HG03159 (cell line): ENCODE results near the gene RFWD3.
"Not testable (repeated sequence)": the region's sequence is repeated elsewhere in the genome, so short reads cannot be mapped to it uniquely, and the experiment has no call there.

ENCODE experiments used
- ATAC-seq: cut with Tn5 transposase; IDR thresholded peaks from one replicate; pipeline ENCODE4 v1.9.1; 2021; ENCODE audit warnings: mild to moderate bottlenecking, moderate library complexity; ENCODE audit not compliant: unreplicated experiment

RFWD3 gene

GRCh38 chr16:74666425-74667254 is at the start of gene RFWD3:
TSS of gene RFWD3 (minus strand) at chr16:74666877. CDS start at chr16:74661449, 5,428 bp downstream.
- peak; percentile 99 for ATAC-seq

GRCh38 chr16:74716355-74716754 is 49.7 kb upstream of the RFWD3 start:
- no peak for ATAC-seq

- ATAC-seq, result no peak
These were observed 47.2 kb upstream of the RFWD3 start for GRCh38 chr16:74713876-74714275.

GRCh38 chr16:74713325-74713724 is 46.6 kb upstream of the RFWD3 start:
- no peak for ATAC-seq

- ATAC-seq, result no peak
These were observed 45.3 kb upstream of the RFWD3 start for GRCh38 chr16:74711938-74712337.

- ATAC-seq, result no peak
These were observed 43.7 kb upstream of the RFWD3 start for GRCh38 chr16:74710401-74710800.

- ATAC-seq, result peak; percentile 79
These were observed 42.8 kb upstream of the RFWD3 start for GRCh38 chr16:74709441-74709877.

- peak; percentile 49 for ATAC-seq
These were observed 34.0 kb upstream of the RFWD3 start, which contains the start of gene MLKL for GRCh38 chr16:74700438-74701225. TSS of gene MLKL (minus strand) at chr16:74700862. CDS start at chr16:74695757, 5,105 bp downstream.

- no peak for ATAC-seq
These were observed 33.4 kb upstream of the RFWD3 start for GRCh38 chr16:74700116-74700437.

GRCh38 chr16:74699666-74700065 is 33.0 kb upstream of the RFWD3 start:
- ATAC-seq, result no peak

GRCh38 chr16:74698222-74698621 is 31.5 kb upstream of the RFWD3 start:
- ATAC-seq, result no peak

GRCh38 chr16:74695450-74696422 is 29.1 kb upstream of the RFWD3 start:
- ATAC-seq, result peak; percentile 91

- ATAC-seq, result no peak
These were observed 24.6 kb upstream of the RFWD3 start for GRCh38 chr16:74691093-74691855.

GRCh38 chr16:74682556-74682955 is 15.9 kb upstream of the RFWD3 start:
- ATAC-seq, result no peak

GRCh38 chr16:74680681-74681080 is 14.0 kb upstream of the RFWD3 start:
- no peak for ATAC-seq

GRCh38 chr16:74679983-74680382 is 13.3 kb upstream of the RFWD3 start:
- no peak for ATAC-seq

- ATAC-seq, result no peak
These were observed 11.2 kb upstream of the RFWD3 start for GRCh38 chr16:74677868-74678267.

GRCh38 chr16:74673876-74674275 is 7.2 kb upstream of the RFWD3 start:
- no peak for ATAC-seq

GRCh38 chr16:74668877-74669276 is 2.2 kb upstream of the RFWD3 start:
- ATAC-seq, result not testable (repeated sequence)

- no peak for ATAC-seq
These were observed 601 bp upstream of the RFWD3 start for GRCh38 chr16:74667255-74667700.
